Stimulated activated CD4-positive, alpha-beta T cell treated with anti-CD3 and anti-CD28 coated beads, Interleukin-12 subunit alpha, Interleukin-12 subunit beta, amount 100 ng/mL, for 4 hours (primary cell): ENCODE measurements around the gene MAT2A.
"Not testable (repeated sequence)": the region's sequence is repeated elsewhere in the genome, so short reads cannot be mapped to it uniquely, and the experiment has no call there.

ENCODE experiments used
- DNase-seq: peaks from one replicate; pipeline ENCODE4 v3.0.0-alpha.2; 2020

The MAT2A gene

DNA sequence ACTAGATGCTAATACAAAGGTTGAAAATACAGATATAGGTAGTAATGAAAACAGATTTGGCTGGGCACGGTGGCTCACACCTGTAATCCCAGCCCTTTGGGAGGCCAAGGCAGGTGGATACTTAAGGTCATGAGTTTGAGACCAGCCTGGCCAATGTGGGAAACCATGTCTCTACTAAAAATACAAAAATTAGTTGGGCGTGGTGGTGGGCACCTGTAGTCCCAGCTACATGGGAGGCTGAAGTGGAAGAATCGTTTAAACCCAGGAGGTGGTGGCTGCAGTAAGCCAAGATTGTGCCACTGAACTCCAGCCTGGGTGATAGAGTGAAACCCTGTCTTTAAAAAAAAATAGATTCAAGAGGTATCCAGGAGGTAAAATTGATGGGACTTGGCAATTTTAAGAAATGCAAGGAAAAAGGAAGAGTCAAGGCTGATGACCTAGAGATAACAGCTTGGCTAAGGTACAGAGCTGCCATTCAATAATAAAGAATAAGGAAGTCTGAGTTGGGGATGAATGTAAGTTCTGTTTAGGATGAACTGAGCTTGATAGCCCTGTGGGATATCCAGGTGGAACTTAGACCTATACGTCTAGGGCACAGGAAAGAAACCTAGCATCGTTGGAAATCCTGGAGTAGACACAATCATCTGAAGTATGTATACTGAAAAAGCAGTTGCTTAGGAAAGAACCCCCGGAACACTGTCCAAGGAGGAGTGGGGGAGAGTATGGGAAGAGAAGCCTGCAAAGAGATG lies 9.1 kb downstream of the MAT2A start:
- no peak for DNase-seq

DNA sequence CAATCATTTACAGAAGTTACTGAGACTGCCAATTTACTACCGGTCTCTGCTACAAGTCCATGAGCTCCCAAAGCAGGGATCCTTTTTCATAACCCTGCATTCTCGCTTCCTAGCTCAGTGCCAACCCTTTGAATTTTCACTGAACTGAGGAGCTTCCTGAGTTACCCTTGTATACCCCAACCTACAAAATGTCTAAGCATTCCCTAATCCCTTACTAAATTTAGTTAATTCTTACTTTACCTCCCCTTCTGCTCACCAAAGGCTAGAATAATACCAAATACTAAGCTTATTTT lies 9.6 kb downstream of the MAT2A start:
- DNase-seq = no peak

DNA sequence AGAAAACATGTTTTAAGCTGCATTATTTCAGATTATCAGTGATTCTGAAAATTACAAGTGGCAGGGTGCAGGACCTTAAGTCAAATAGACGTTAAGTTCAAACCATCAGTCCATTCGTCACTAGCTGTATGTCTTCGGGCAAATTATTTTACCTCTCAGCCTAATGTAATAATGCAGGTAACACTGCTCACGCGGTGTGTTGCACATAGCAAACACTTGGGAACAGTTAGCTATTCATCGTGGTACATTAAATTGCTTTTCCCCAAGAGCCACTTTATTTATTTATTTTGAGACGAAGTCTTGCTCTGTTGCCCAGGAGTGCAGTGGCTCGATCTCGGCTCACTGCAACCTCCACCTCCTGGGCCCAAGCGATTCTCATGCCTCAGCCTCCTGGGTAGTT lies 10.1 kb downstream of the MAT2A start:
- DNase-seq = no peak

DNA sequence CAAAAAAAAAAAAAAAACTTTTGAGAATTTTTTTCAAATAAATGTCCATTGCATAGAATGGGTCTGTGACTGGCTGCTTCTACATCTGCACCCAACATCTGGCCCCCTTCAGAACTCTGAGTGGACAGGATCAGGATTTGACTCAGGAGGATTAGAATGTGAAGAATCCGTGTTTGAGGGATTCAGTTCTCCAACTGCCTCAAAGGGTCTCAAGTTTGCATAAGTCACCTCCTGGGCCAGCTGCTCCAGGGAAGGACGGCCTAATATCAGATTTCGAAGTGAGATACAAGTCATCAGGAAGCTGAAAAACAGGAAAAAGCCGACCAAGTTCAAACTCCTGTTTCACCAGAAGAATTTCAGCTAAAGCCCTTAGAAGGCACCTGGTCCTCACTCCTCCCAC lies 10.9 kb downstream of the MAT2A start:
- DNase-seq = no peak

GRCh38 chr2:85550486-85550885 lies 11.5 kb downstream of the MAT2A start:
- no peak for DNase-seq

- DNase-seq = peak; percentile 78
Observed at GRCh38 chr2:85551698-85552678, 13.0 kb downstream of the MAT2A start.

GRCh38 chr2:85553184-85553583 lies 14.2 kb downstream of the MAT2A start:
- no peak for DNase-seq

GRCh38 chr2:85554980-85555612 lies 16.1 kb downstream of the MAT2A start:
- no peak for DNase-seq

DNA sequence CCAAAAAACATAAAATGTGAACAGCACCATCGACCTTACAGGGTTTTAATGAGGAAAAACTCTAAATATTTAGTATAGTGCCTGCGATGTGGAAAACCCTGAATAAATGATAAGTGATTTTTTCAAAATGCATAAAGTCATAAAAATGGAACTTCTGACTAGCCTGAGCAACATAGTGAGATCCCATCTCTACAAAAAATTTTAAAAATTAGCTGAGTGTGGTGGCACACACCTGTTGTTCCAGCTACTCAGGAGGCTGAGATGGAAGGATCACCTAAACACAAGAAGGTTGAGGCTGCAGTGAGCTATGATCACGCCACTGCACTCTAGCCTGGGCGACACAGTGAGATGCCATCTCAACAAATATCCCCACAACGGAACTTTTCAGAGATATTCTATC lies 18.2 kb downstream of the MAT2A start:
- DNase-seq = no peak

- DNase-seq = no peak
Observed at GRCh38 chr2:85558160-85558559, 19.2 kb downstream of the MAT2A start.

GRCh38 chr2:85560403-85560726 lies 21.4 kb downstream of the MAT2A start:
- not testable (repeated sequence) for DNase-seq

- no peak for DNase-seq
Observed at GRCh38 chr2:85560812-85561279, 21.9 kb downstream of the MAT2A start.

- peak; percentile 92 for DNase-seq
Observed at GRCh38 chr2:85561280-85562212, 22.6 kb downstream of the MAT2A start, which contains the start of gene GGCX. GGCX (minus strand) TSS chr2:85561493; CDS start chr2:85561428, 65 bp downstream.

DNA sequence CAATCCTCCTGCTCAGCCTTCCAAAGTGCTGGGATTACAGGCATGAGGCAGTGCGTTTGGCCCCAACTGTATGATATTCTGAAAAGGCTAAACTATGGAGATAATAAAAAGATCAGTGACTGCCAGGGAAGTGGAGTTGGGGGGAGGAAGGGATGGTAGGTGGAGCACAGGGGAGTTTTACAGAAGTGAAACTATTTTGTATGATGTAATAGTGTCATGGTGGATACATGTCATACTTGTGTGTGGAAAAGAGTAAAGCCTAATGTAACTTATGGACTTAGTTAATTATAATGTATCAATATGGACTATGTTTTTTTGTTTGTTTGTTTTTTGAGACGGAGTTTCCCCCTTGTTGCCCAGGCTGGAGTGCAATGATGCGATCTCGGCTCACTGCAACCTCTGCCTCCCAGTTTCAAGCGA lies 25.2 kb downstream of the MAT2A start:
- DNase-seq = no peak

DNA sequence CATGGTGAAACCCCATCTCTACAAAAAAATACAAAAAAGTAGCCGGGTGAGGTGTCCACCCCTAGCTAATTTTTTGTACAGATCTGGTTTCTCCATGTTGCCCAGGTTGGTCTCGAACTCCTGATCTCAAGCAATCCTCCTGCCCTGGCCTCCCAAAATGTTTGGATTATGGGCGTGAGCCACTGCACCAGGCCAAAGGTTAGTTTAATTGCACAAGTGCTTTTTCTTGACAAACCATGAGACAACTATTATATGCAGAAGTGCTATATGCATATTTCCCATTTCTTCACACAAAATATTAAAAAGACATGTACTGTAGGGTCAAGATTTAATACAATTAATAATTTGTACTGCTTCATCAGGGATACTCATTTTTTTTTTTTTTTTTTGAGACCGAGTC lies 27.3 kb downstream of the MAT2A start:
- no peak for DNase-seq

DNA sequence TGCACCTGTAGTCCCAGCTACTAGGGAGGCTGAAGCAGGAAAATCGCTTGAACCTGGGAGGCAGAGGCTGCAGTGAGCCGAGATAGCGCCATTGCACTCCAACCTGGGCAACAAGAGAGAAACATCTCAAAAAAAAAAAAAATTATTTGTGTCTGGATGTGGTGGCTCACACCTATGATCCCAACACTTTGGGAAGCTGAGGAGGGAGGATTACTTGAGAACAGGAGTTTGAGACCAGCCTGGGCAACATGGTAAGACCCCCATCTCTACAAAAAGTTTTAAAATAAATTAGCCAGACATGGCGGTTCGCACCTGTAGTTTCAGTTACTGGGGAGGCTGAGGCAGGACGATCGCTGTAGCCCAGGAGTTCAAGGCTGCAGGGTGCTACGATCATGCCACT lies 36.8 kb downstream of the MAT2A start:
- DNase-seq = no peak

GRCh38 chr2:85577063-85577385 lies 38.1 kb downstream of the MAT2A start:
- DNase-seq = no peak

- peak; percentile 57 for DNase-seq
Observed at GRCh38 chr2:85577386-85578242, 38.6 kb downstream of the MAT2A start, which contains the start of gene VAMP8. VAMP8 (plus strand) TSS chr2:85577586; CDS start chr2:85577647, 61 bp downstream.

DNA sequence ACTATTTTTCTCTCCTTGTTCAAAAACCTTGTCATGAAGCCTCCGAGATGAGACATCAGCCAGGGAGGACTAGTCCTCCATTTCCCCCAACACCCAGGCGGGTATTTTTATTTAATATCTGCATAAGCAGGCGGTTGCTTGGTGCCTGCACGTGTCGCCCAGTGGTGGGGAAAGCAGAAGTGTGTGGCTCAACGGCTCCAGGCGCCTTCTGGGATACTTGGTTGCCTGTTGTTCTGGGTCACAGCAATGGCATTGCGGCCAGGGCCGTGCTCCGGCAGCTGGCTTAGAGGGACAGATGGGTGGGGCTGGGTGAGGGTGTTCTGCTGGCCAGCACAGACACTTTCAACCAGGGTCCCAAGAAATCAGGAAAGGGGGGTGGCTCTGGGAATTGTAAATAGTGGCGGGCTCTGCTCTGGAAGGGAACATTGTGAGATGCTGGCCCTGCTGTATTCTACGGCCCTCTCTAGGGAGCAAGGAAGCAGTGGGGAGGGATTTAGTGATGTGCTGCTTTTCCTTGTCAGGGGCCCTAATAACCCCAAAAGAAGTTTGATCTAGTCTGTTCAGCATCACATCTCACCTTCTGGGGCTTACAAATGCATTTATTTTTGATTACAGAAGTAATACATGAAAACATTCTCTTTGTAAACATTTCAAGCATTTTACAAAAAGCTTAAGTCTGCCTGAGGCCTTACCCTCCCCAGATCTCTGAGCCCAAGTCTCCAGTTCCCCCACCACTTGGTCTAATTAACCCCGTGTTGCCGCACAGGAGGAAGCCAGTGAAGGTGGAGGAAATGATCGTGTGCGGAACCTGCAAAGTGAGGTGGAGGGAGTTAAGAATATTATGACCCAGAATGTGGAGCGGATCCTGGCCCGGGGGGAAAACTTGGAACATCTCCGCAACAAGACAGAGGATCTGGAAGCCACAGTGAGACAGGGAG lies 39.5 kb downstream of the MAT2A start:
- no peak for DNase-seq

- DNase-seq = no peak
Observed at GRCh38 chr2:85579266-85579935, 40.4 kb downstream of the MAT2A start.
